OCI-LY1 (cell line): ENCODE results near the gene NMRK2.

ENCODE experiments used
- CTCF ChIP-seq: fragments of 200-600 bp; sonication (generic), shearing (Covaris generic); IDR thresholded peaks from 2 replicates; pipeline ENCODE4 v1.5.1; 2017; ENCODE audit warnings: mild to moderate bottlenecking, antibody characterized with exemption, low read length, moderate library complexity, mixed read lengths
- EZH2 ChIP-seq: fragments of 200-600 bp; sonication (generic), shearing (Covaris generic); IDR thresholded peaks from 2 replicates; pipeline ENCODE4 v1.8.0; 2017; ENCODE audit warnings: borderline replicate concordance, mixed run types, mild to moderate bottlenecking, antibody characterized with exemption, low read length, moderate library complexity, mixed read lengths

DNA sequence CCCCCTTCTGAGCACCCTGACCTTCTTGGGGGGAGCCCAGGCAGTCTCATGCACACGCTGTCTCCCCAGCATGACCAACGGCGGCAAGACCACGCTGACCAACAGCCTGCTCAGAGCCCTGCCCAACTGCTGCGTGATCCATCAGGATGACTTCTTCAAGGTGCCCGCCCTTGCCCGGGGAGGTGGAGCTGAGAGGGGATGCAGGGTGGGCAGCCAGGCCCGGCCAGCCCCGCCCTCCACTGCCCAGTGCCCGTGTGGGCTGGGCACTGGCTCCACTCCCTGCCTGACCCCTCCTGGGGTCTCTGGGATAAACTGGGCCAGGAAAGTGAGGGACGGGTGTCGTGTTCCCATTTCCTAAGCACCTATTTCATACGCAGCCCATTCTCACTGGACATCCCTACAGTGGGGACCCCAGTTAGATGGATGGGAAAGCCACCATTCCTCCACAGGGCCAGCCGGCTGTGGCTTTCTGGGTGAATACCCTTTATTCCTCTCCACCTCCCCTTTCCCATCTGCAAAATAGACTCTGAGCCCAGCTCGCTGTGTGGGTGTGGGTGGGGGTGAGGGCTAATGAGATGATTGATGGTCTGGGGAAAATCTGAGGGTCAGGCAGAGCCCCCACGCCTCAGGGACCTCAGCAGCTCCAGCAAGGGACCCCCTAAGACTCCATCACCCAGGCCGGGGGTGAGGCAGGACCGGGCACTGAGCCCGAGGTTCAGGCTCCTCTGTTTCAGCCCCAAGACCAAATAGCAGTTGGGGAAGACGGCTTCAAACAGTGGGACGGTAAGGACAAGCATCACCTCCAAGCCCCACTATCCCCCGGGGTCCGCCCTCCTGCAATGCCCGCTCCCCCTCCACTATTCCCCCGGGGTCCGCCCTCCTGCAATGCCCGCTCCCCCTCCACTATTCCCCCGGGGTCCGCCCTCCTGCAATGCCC, 3.9 kb downstream of the NMRK2 start:
- no peak for TF ChIP-seq CTCF
- TF ChIP-seq EZH2, result no peak
